Measurements from ENCODE around the gene LMAN1L. TPM values are rescaled to one million over a fixed set of nuclear protein-coding genes. Genes with fewer than 3 reads are reported as not detected.

The LMAN1L gene
- total RNA-seq, 1 experiment from 2014 or later = not detected

DNA sequence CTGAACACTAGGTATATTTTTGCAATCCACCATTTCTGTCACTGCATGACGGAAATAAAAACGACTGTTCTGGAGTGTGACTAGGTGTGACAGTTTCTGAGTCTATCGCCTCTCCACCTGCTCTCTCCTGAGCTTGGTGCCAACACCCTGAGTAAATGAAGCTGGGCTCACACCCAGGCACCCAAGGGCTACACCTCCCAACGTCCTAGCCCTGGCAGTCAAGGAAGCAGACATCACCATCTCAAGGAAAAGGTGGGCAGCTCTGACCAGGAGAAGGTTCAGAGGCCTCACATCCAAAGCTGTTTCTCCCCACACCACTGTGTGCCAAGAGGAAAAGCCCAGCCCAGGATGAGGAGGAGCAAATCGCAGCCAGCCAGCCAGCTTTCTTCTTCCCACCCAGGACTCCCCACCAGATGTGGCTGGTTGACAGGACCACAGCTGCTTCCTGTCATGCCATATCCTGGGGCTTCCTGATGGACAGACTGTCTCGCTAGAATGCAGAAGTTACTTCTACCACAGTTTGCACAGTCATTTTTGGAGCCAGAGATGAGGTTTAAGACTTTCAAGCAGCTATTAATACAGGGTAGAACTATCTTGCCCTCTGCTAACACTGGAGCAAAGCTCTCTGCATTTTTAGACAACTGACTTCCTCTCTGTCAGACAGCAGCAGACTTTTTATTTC is 57.2 kb downstream of the LMAN1L start:
- H2BK20ac ChIP-seq (ENCODE audit: low read depth, low read length, poor library complexity, severe bottlenecking) = no peak overlapping the region
- H3K27ac ChIP-seq (ENCODE audit: insufficient read length, low read depth, low read length) = no peak overlapping the region
- H3K36me3 Mint-ChIP-seq (ENCODE audit: insufficient read depth in 1 of 3, low read depth in 3 of 3) = peaks cover 8 to 28% (median 17%) of the 10 kb centered on the region in 3 experiments
- no peaks in the 10 kb centered on the region for H3K27me3 Mint-ChIP-seq (ENCODE audit: low read depth)
- H2BK15ac ChIP-seq (ENCODE audit: low read depth, low read length) = no peak overlapping the region
- H3K4ac ChIP-seq (ENCODE audit: low read depth, low read length) = no peak overlapping the region
- H3K14ac ChIP-seq (ENCODE audit: insufficient read depth, low read length) = no peak overlapping the region
- no peak overlapping the region for H3K23ac ChIP-seq (ENCODE audit: insufficient read length, low read depth, low read length)
- H3K9me3 Mint-ChIP-seq = peaks cover 4% of the 10 kb centered on the region in 2 experiments; a peak in 3 of 5 replicates
- H3K4me1 ChIP-seq (ENCODE audit: insufficient read depth, low read length) = no peaks in the 10 kb centered on the region
- H4K91ac ChIP-seq (ENCODE audit: insufficient read length, low read depth, low read length) = no peak overlapping the region
- H3K4me3 Mint-ChIP-seq = no peak overlapping the region
- no CpG with 5 or more reads among the region's 6 CpGs for WGBS (ENCODE audit: extremely low coverage, insufficient read length, low lambda C conversion rate)
- peaks cover 3% of the 10 kb centered on the region for H4K20me1 ChIP-seq (ENCODE audit: control insufficient read depth, insufficient read depth, insufficient read length)
- no peak overlapping the region for H3K56ac ChIP-seq (ENCODE audit: insufficient read length, low read depth, low read length)
- no peak overlapping the region for H2BK120ac ChIP-seq (ENCODE audit: low read depth, low read length, poor library complexity, severe bottlenecking)
- no peak overlapping the region for H4K5ac ChIP-seq (ENCODE audit: insufficient read length, low read depth, low read length)
- H4K8ac ChIP-seq (replicated peaks; ENCODE audit: insufficient read length, low read depth, low read length) = no peak overlapping the region
- H2BK5ac ChIP-seq (ENCODE audit: insufficient read length, low read length) = no peak overlapping the region
- H3K9me3 ChIP-seq (ENCODE audit: control insufficient read depth, low read depth, low read length) = no peaks in the 10 kb centered on the region
- H3K9ac ChIP-seq (ENCODE audit: extremely low read depth, insufficient read length, low read length) = no peak overlapping the region
- H2BK12ac ChIP-seq (ENCODE audit: insufficient read length, low read depth, low read length) = no peak overlapping the region
- H3K27me3 ChIP-seq (ENCODE audit: insufficient read depth, low read length) = no peaks in the 10 kb centered on the region
- H3K4me1 Mint-ChIP-seq = peaks cover 14 to 23% of the 10 kb centered on the region in 2 experiments
- peaks cover 2% of the 10 kb centered on the region for H3K79me1 ChIP-seq (ENCODE audit: insufficient read depth, low read depth, low read length, poor library complexity, severe bottlenecking)
- no peak overlapping the region for H3K4me2 ChIP-seq (ENCODE audit: insufficient read depth, insufficient read length, low read length)
- no peak overlapping the region for H3K18ac ChIP-seq (ENCODE audit: insufficient read length, low read depth, low read length)
- no peak overlapping the region for H2AFZ ChIP-seq (ENCODE audit: low read length)
- TF ChIP-seq, protein P1, sequence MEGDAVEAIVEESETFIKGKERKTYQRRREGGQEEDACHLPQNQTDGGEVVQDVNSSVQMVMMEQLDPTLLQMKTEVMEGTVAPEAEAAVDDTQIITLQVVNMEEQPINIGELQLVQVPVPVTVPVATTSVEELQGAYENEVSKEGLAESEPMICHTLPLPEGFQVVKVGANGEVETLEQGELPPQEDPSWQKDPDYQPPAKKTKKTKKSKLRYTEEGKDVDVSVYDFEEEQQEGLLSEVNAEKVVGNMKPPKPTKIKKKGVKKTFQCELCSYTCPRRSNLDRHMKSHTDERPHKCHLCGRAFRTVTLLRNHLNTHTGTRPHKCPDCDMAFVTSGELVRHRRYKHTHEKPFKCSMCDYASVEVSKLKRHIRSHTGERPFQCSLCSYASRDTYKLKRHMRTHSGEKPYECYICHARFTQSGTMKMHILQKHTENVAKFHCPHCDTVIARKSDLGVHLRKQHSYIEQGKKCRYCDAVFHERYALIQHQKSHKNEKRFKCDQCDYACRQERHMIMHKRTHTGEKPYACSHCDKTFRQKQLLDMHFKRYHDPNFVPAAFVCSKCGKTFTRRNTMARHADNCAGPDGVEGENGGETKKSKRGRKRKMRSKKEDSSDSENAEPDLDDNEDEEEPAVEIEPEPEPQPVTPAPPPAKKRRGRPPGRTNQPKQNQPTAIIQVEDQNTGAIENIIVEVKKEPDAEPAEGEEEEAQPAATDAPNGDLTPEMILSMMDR (conservative IDR thresholded peaks at IDR 0.05) = no peak
- H2AK5ac ChIP-seq (ENCODE audit: insufficient read length, low read length) = no peak overlapping the region
- H3K79me2 ChIP-seq (ENCODE audit: insufficient read depth, low read length) = peaks cover 16% of the 10 kb centered on the region; the same call in 1 of the 2 replicates
- peaks cover 12% of the 10 kb centered on the region for H3K23me2 ChIP-seq (ENCODE audit: insufficient read length, low read depth, low read length, poor library complexity, severe bottlenecking)
- no peak overlapping the region for H3K27ac Mint-ChIP-seq
- DNase-seq = no peak
- no peak overlapping the region for H3T11ph ChIP-seq (ENCODE audit: low read length)

Measured in H9 (cell line).